H4 (cell line): ENCODE measurements around the gene TANGO6. TPM values are rescaled to one million over a fixed set of nuclear protein-coding genes. Genes with fewer than 3 reads are reported as not detected.
"Not testable (repeated sequence)": the region's sequence is repeated elsewhere in the genome, so short reads cannot be mapped to it uniquely, and the experiment has no call there.

Experiments
- DNase-seq: peaks from one replicate; pipeline ENCODE4 v3.0.0-alpha.2; 2015; ENCODE audit warnings: low spot score
- total RNA-seq: library from RNA; depleted of rRNA; stranded (reverse); fragments of >200 nt; shearing (Covaris generic); gene quantifications from 2 replicates; pipeline ENCODE4 v1.2.3, GENCODE V29; 2014; rRNA removed

TANGO6 gene
- total RNA-seq, 1 experiment from 2014 or later, result 10.6 TPM

- no peak for DNase-seq
Measured at GRCh38 chr16:69116906-69117305, 273.6 kb downstream of the TANGO6 start.

DNA sequence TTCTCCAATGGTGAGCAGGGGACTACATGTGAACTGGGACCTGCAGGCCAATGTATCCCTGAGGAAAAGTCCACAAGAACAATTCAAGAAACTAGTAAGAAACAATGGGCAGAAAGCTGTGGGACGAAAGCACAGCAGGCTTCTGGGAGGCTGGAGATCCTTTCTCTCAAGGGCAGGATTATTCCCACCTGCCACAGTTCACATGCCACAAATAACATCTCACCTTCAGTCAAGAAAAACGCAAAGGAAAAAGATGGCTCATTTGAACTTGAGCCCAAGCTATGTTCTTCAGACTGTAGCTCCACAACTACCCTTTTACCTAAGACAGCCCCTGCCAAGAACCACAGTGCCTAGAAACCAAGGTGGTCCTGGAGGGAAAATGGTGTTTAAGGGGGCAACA is 275.1 kb downstream of the TANGO6 start:
- DNase-seq, result no peak

- no peak for DNase-seq
Measured at GRCh38 chr16:69118994-69119393, 275.7 kb downstream of the TANGO6 start.

GRCh38 chr16:69119536-69119935 is 276.2 kb downstream of the TANGO6 start:
- no peak for DNase-seq

DNA sequence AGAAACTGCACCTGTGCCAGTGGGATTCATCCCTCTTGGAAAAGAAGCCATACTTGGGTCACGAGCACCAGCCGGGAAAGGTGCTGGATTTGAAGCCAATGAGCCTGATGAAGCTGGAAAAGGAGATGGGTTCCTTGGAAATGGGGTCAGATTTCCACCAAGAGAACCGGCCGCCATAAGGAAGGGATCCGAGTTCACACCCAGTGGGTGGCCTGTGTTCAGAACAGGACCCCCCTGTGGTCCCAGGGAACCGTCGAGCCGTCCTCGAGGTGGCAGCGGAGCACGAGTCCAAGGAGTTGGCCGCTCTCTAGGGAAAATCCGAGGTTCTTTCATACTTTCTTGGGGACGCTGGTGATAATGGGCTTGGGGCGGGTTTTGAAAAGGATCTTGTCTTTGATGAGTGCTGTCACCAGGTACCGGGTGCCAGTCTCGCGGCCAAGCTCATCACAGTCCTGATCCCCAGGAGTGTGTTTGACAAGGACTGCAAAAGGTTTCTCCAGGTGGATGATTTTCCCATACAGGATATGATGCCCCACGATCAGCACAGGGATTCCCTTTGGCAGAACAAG is 276.8 kb downstream of the TANGO6 start:
- DNase-seq, result no peak

DNA sequence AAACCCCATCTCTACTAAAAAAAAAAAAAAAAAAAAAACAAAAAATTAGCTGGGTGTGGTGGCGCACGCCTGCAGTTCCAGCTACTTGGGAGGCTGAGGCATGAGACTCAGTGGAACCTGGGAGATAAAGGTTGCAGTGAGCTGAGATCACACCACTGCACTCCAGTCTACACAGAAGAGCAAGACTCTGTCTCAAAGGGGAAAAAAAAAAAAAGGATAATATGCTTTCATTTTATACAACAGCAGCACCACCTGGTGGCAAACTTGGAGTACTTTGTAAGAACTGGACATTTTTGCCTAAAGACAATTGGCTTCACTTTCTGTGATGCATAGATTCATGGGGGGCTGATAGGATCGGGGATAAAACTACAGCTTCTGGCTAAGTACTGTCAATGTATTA is 280.6 kb downstream of the TANGO6 start:
- peak; percentile 66 for DNase-seq

GRCh38 chr16:69124406-69124805 is 281.1 kb downstream of the TANGO6 start:
- DNase-seq, result not testable (repeated sequence)

DNA sequence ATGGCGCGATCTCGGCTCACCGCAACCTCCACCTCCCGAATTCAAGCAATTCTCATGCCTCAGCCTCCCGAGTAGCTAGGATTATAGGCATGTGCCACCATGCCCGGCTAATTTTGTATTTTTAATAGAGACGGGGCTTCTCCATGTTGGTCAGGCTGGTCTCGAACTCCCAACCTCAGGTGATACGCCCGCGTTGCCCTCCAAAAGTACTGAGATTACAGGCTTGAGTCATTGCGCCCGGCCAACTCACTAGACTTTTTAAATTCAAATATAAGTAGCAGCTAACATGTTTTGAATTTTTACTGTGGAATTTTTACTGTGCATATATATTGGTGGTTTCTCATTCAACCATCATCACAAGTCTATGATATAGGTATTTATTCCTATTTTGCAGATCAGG is 281.6 kb downstream of the TANGO6 start:
- DNase-seq, result not testable (repeated sequence)

DNA sequence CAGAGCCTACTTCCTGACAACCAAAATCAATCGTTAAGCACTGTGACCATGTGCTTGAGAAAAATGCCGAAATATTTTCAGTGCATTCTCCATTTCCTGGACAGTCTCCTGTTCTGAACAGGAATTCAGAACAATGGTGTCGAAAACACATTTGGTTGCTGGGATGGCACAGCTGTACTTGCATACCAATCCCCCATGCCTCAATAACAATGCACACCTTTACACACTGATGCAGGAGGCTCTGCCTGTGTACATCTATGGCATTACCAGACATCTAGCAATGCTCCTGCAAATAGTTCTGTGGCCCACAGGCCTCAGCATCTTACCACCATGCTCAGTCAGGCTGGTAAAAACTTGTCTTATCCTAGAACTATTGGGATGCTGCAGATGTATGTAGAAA is 282.9 kb downstream of the TANGO6 start:
- DNase-seq, result no peak

DNA sequence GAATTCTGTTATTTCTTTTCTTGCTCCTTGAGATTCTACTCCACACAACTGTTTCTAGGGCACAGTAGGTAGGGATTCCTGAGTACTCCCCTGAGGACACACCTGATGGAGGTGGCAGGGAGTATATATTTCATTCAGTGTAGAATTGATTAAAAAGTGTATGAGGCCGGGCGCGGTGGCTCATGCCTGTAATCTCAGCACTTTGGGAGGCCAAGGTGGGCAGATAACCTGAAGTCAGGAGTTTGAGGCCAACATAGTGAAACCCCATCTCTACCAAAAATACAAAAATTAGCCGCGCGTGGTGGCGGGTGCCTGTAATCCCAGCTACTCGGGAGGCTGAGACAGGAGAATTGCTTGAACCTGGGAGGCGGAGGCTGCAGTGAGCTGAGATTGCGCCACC is 283.5 kb downstream of the TANGO6 start:
- DNase-seq, result not testable (repeated sequence)

DNA sequence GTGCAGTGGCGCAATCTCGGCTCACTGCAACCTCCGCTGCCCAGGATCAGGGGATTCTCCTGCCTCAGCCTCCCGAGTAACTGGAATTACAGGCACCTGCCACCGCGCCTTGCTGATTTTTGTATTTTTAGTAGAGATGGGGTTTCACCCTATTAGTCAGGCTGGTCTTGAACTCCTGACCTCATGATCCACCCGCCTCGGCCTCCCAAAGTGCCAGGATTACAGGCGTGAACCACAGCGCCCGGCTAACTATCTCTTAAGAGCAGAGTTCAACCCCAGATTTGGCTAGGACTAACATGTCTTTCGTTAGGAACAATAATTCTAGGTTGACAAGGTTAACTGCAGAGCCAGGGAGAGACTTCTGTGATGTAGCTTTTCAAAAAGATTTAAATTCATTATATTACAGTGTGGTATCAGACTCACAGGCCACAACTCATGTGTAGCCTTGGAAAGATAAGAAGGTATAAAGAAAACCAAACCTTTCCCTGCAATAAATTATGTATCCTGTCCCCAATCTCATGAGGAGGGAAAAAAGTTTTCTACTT is 284.7 kb downstream of the TANGO6 start:
- DNase-seq, result no peak

DNA sequence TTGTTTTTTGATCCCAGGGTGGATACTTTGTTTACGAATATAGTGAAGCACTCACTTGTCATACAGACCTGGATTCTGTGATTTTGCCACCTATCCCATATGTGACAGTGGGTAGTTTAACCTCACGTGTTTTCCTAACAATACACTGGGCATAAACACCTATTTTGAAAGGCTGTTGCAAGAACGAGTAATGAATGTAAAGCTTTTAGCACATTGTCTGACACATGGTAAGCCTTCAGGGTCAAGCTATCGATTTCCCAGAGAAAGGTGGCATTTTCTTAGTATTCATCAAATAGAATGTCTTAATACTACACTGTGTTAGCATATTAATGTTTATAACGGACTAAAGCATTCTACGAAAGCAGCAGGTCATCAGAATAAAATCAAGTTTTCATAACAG is 287.1 kb downstream of the TANGO6 start:
- no peak for DNase-seq

GRCh38 chr16:69131167-69131838 is 288.0 kb downstream of the TANGO6 start:
- DNase-seq, result no peak

DNA sequence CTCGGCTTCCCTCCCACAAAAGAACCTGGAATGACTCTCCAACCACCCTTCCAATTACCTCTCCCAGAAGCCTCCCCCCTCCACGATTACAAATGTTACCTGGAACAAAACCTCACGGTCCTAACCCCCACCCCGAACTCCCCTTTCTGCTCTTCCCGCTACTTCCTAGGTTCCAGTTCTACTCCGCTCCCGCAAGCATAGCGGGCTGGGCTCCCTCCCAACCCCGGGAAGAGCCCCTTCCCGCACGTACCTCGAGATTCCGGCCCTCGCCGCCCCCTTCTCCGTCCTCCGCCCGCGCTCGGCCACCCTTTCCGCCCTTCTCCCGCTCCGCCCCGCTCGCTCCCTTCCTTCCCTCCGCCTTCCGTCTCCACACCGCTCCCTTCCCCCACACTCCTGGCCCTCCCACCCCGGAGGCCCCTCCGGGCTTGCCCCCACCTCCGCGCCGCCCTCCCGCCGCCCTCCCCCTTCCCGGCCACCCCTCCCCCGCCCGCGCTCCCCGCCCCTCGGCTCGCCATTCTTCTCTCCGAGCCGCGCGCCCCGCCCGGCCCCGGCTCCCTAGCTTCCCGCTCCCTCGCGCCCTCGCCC is 288.6 kb downstream of the TANGO6 start:
- DNase-seq, result peak; percentile 76

GRCh38 chr16:69132424-69133252 is 289.3 kb downstream of the TANGO6 start, which contains the start of the genes CHTF8 and UTP4:
TSS of gene CHTF8 (minus strand) at chr16:69132588. CDS start at chr16:69121458, 11,130 bp downstream.
TSS of gene UTP4 (plus strand) at chr16:69132649. CDS start at chr16:69133460, 811 bp downstream.
- DNase-seq, result peak; percentile 79

DNA sequence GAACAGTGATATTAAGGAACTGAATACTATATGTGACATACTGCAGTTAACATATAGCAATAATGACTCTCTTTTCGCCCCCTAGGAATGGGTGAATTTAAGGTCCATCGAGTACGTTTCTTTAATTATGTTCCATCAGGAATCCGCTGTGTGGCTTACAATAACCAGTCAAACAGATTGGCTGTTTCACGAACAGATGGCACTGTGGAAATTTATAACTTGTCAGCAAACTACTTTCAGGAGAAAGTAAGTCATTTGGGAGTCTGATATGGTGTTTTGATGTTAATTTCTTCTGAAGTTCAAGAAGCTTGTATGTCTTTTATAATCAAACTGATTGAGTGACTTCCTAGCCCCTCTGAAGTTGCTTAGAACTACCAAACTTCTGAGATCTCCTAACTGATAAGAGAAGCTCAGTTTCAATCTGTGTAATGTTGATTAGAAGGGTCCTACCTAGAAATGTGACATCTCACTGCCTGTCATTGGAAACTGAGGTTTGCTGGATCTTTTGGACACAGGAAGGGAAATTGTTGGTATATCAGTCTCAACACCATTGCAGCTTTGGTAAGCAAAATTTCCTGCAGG is 290.1 kb downstream of the TANGO6 start:
- no peak for DNase-seq

Other genes with a start within 250 kb of the TANGO6 start
- not detected in 2 replicates for gene CDH3, start 198.2 kb upstream of the TANGO6 start, total RNA-seq
- gene CDH1, start 106.2 kb upstream of the TANGO6 start, total RNA-seq, result not detected in 2 replicates